Neuronal stem cell (in vitro differentiated cells): ENCODE results near the gene PCNX2.
A peak's percentile ranks its signal among the peaks of the same experiment; 100 is the strongest.

Experiments used
- DNase-seq: peaks from one replicate; pipeline ENCODE4 v3.0.0-alpha.2; 2013; ENCODE audit warnings: low spot score
- H2AFZ ChIP-seq: one replicate; pipeline ENCODE4 v1.6.1; 2013; ENCODE audit warnings: mild to moderate bottlenecking, low read length, inconsistent platforms
- H2AK5ac ChIP-seq: 2 replicates; pipeline ENCODE4 v1.6.1; 2013; ENCODE audit warnings: low read depth, mild to moderate bottlenecking, inconsistent platforms, low read length, moderate library complexity, mixed read lengths
- H2BK120ac ChIP-seq: 2 replicates; pipeline ENCODE4 v1.6.1; 2013; ENCODE audit warnings: low read depth, mild to moderate bottlenecking, inconsistent platforms, low read length, moderate library complexity, mixed read lengths
- H2BK12ac ChIP-seq: one replicate; pipeline ENCODE4 v1.6.1; 2013; ENCODE audit warnings: low read length, inconsistent platforms
- H2BK15ac ChIP-seq: 2 replicates; pipeline ENCODE4 v1.6.1; 2013; ENCODE audit warnings: mild to moderate bottlenecking, low read length, inconsistent platforms, mixed read lengths
- H2BK5ac ChIP-seq: one replicate; pipeline ENCODE4 v1.6.1; 2013; ENCODE audit warnings: inconsistent platforms, mild to moderate bottlenecking, low read length, moderate library complexity
- H3K14ac ChIP-seq: one replicate; pipeline ENCODE4 v1.6.1; 2013; ENCODE audit warnings: low read length, inconsistent platforms
- H3K18ac ChIP-seq: 2 replicates; pipeline ENCODE4 v1.6.1; 2013; ENCODE audit warnings: low read length, inconsistent platforms
- H3K23ac ChIP-seq: 2 replicates; pipeline ENCODE4 v1.6.1; 2013; ENCODE audit warnings: low read depth, mild to moderate bottlenecking, mixed read lengths, low read length, inconsistent platforms; ENCODE audit not compliant: poor library complexity
- H3K27ac ChIP-seq: replicated peaks from 3 replicates; pipeline ENCODE4 v1.5.1; 2013; ENCODE audit warnings: low read length, inconsistent platforms
- H3K27me3 ChIP-seq, 3 experiments: 2 replicates each; pipeline ENCODE4 v1.6.1; 2013; ENCODE audit warnings: low read length in 3 of 3, mild to moderate bottlenecking in 2 of 3, inconsistent platforms in 1 of 3, low read depth in 1 of 3, mixed read lengths in 1 of 3, moderate library complexity in 1 of 3; ENCODE audit not compliant: control insufficient read depth in 3 of 3, insufficient read depth in 3 of 3
- H3K36me3 ChIP-seq, 2 donors: replicated peaks in 1 of 2; 2 replicates each; pipeline ENCODE4 v1.6.1; 2013; ENCODE audit warnings: low read length in 2 of 2; ENCODE audit not compliant: control insufficient read depth in 2 of 2, insufficient read depth in 2 of 2
- H3K4ac ChIP-seq: 2 replicates; pipeline ENCODE4 v1.6.1; 2013; ENCODE audit warnings: inconsistent platforms, mild to moderate bottlenecking, low read length, moderate library complexity
- H3K4me1 ChIP-seq, 2 donors: 1 replicate in 1 of 2; 2 replicates in 1 of 2; pipeline ENCODE4 v1.6.1; 2013; ENCODE audit warnings: low read length in 2 of 2, low read depth in 1 of 2; ENCODE audit not compliant: control insufficient read depth in 2 of 2, insufficient read depth in 1 of 2
- H3K4me2 ChIP-seq: one replicate; pipeline ENCODE4 v1.6.1; 2013; ENCODE audit warnings: mild to moderate bottlenecking, low read length, inconsistent platforms; ENCODE audit not compliant: insufficient read depth, poor library complexity, severe bottlenecking
- H3K4me3 ChIP-seq, 2 donors: 2 replicates each; pipeline ENCODE4 v1.5.1; 2013; ENCODE audit warnings: low read length in 2 of 2, mild to moderate bottlenecking in 2 of 2, inconsistent platforms in 1 of 2, moderate library complexity in 1 of 2
- H3K79me1 ChIP-seq: one replicate; pipeline ENCODE4 v1.6.1; 2013; ENCODE audit warnings: low read depth, mild to moderate bottlenecking, inconsistent platforms, low read length, moderate library complexity
- H3K9ac ChIP-seq: one replicate; pipeline ENCODE4 v1.6.1; 2013; ENCODE audit warnings: mild to moderate bottlenecking, low read depth, low read length, inconsistent platforms; ENCODE audit not compliant: poor library complexity
- H3K9me3 ChIP-seq, 2 donors: replicated peaks in 1 of 2; 2 replicates each; pipeline versions ENCODE3 to v1.6.1; 2013; ENCODE audit warnings: low read length in 2 of 2, mild to moderate bottlenecking in 2 of 2, inconsistent platforms in 1 of 2, low read depth in 1 of 2, mixed read lengths in 1 of 2, moderate library complexity in 1 of 2; ENCODE audit not compliant: control insufficient read depth in 2 of 2, insufficient read depth in 1 of 2
- H4K8ac ChIP-seq: one replicate; pipeline ENCODE4 v1.6.1; 2013; ENCODE audit warnings: low read depth, mild to moderate bottlenecking, inconsistent platforms, low read length, moderate library complexity
- H4K91ac ChIP-seq: one replicate; pipeline ENCODE4 v1.6.1; 2013; ENCODE audit warnings: low read length, low read depth, mild to moderate bottlenecking, inconsistent platforms; ENCODE audit not compliant: poor library complexity
- WGBS, 2 donors: extraction: QIAGEN DNeasy Blood & Tissue Kit; methylation state at CpG; one replicate each; pipeline ENCODE4 v1.1.7; 2013; ENCODE audit warnings: missing lambda C conversion rate in 2 of 2, mixed read lengths in 1 of 2; ENCODE audit not compliant: insufficient read length in 2 of 2, insufficient replicate concordance in 1 of 2; ENCODE audit errors: extremely low coverage in 2 of 2; 5-methylcytosine and 5-hydroxymethylcytosine counted together

The PCNX2 gene

GRCh38 chr1:233300326-233300725 is 4.8 kb upstream of the PCNX2 start:
- Histone ChIP-seq H2BK15ac (no peak overlapping the region), H3K27ac (no peak overlapping the region), H3K79me1 (no peaks in the 10 kb centered on the region), H4K91ac (no peak overlapping the region), H2BK120ac (no peak overlapping the region), H3K4me1 (peaks cover 0 to 1% of the 10 kb centered on the region in 2 donors), H2AK5ac (no peak overlapping the region), H3K9me3 (peaks cover 0 to 2% of the 10 kb centered on the region in 2 donors), H3K4ac (no peak overlapping the region), H2BK5ac (no peak overlapping the region), H3K18ac (no peak overlapping the region), H3K4me2 (no peak overlapping the region), H3K36me3 (no peaks in the 10 kb centered on the region), H3K4me3 (no peak overlapping the region), H3K23ac (no peak overlapping the region), H3K9ac (no peak overlapping the region), H4K8ac (no peak overlapping the region), H3K27me3 (no peaks in the 10 kb centered on the region), H2BK12ac (no peak overlapping the region), H3K14ac (no peak overlapping the region), H2AFZ (no peak overlapping the region)
- no peak for DNase-seq
- no CpG with 5 or more reads among the region's 2 CpGs for WGBS, 2 donors

GRCh38 chr1:233299450-233299849 is 3.9 kb upstream of the PCNX2 start:
- no peak overlapping the region for H2BK12ac ChIP-seq
- no peak for DNase-seq
- H3K23ac ChIP-seq: no peak overlapping the region
- no peak overlapping the region for H2BK5ac ChIP-seq
- no peak overlapping the region for H3K4me3 ChIP-seq
- no peak overlapping the region for H3K4ac ChIP-seq
- H4K91ac ChIP-seq: no peak overlapping the region
- H2AK5ac ChIP-seq: no peak overlapping the region
- H3K79me1 ChIP-seq: no peaks in the 10 kb centered on the region
- H3K4me2 ChIP-seq: no peak overlapping the region
- no peak overlapping the region for H3K14ac ChIP-seq
- no CpG with 5 or more reads among the region's 5 CpGs for WGBS, 2 donors
- H2AFZ ChIP-seq: no peak overlapping the region
- peaks cover 0 to 2% of the 10 kb centered on the region in 2 donors for H3K9me3 ChIP-seq
- H2BK120ac ChIP-seq: no peak overlapping the region
- no peaks in the 10 kb centered on the region for H3K27me3 ChIP-seq
- H3K18ac ChIP-seq: no peak overlapping the region
- H2BK15ac ChIP-seq: no peak overlapping the region
- H3K27ac ChIP-seq: no peak overlapping the region
- peaks cover 0 to 4% of the 10 kb centered on the region in 2 donors for H3K4me1 ChIP-seq
- H3K36me3 ChIP-seq: no peaks in the 10 kb centered on the region
- H4K8ac ChIP-seq: no peak overlapping the region
- H3K9ac ChIP-seq: no peak overlapping the region

DNA sequence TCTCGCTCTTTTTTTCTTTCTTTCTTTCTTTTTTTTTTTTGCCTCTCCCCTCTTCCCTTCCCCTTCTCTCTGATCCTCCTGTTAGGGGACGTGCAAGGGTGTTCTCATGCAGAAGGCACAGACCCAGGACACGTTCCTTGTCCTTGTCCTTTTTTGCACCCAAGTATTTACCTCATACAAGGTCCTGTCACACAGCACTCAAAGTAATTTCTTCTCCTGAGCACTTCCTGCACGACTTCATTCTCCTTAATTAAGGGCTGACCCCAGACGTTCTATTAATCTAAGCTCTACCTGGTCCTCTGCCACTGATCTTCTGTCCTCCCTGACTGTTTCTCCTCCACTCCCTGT is 424 bp upstream of the PCNX2 start:
- no peak overlapping the region for H3K4ac ChIP-seq
- H3K36me3 ChIP-seq: no peaks in the 10 kb centered on the region
- H3K9me3 ChIP-seq: peaks cover 0 to 2% of the 10 kb centered on the region in 2 donors
- H3K23ac ChIP-seq: no peak overlapping the region
- H3K79me1 ChIP-seq: no peaks in the 10 kb centered on the region
- H2BK120ac ChIP-seq: no peak overlapping the region
- no peak overlapping the region for H3K18ac ChIP-seq
- H2BK12ac ChIP-seq: no peak overlapping the region
- DNase-seq: no peak
- H3K27ac ChIP-seq: no peak overlapping the region
- H3K9ac ChIP-seq: no peak overlapping the region
- H4K8ac ChIP-seq: no peak overlapping the region
- H3K4me1 ChIP-seq: peaks cover 0 to 4% of the 10 kb centered on the region in 2 donors
- no CpG with 5 or more reads among the region's 5 CpGs for whole genome bisulfite sequencing, 2 donors
- H2AFZ ChIP-seq: peak overlapping the region; percentile 99
- H4K91ac ChIP-seq: no peak overlapping the region
- H3K4me3 ChIP-seq: peak overlapping the region in 1 of 2 donors; percentile 74
- no peak overlapping the region for H2BK5ac ChIP-seq
- no peaks in the 10 kb centered on the region for H3K27me3 ChIP-seq
- H2AK5ac ChIP-seq: no peak overlapping the region
- H3K4me2 ChIP-seq: no peak overlapping the region
- H2BK15ac ChIP-seq: no peak overlapping the region
- H3K14ac ChIP-seq: no peak overlapping the region

DNA sequence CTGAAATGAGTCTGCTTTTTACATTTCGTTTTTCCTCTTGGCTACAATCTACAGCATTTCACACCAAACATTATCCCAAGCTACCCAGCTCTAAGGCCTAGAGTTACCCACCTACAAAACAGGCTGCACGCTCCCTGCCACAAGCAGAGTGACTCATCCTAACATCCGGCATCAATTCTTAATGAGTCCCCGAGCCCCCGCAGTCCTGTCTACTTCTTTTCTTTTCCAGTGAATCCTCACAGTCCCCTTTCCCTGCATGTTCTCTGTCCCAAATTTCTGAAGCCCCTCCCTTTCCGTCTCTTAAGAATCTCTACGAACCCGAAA is 650 bp downstream of the PCNX2 start:
- DNase-seq: peak; percentile 14
- Histone ChIP-seq H2BK12ac (no peak overlapping the region), H3K23ac (peak overlapping the region; percentile 80), H4K8ac (no peak overlapping the region), H3K9me3 (peaks cover 0 to 2% of the 10 kb centered on the region in 2 donors), H2AFZ (peak overlapping the region; percentile 99), H3K4ac (no peak overlapping the region), H3K27ac (no peak overlapping the region), H2BK120ac (no peak overlapping the region), H3K4me3 (peak overlapping the region; percentile 74 to 98), H2AK5ac (no peak overlapping the region), H3K18ac (no peak overlapping the region), H3K36me3 (no peaks in the 10 kb centered on the region), H2BK15ac (no peak overlapping the region), H3K9ac (peak overlapping the region; percentile 90), H3K27me3 (no peaks in the 10 kb centered on the region), H3K79me1 (no peaks in the 10 kb centered on the region), H3K4me2 (peak overlapping the region; percentile 95), H2BK5ac (no peak overlapping the region), H4K91ac (no peak overlapping the region), H3K4me1 (peaks cover 0 to 4% of the 10 kb centered on the region in 2 donors), H3K14ac (no peak overlapping the region)
- no CpG with 5 or more reads among the region's 8 CpGs for WGBS, 2 donors
